Renal pelvis (tissue), 4 donors: ENCODE results near the gene DPY30. TPM values are rescaled to one million over a fixed set of nuclear protein-coding genes. Genes with fewer than 3 reads are reported as not detected.
"Not testable (repeated sequence)": the region's sequence is repeated elsewhere in the genome, so short reads cannot be mapped to it uniquely, and the experiment has no call there.

Experiments used
- DNase-seq: peaks from one replicate; pipeline ENCODE4 v3.0.0-alpha.2; 2013
- polyA plus RNA-seq, 3 donors: library from polyadenylated mRNA; unstranded; fragments of 120-200 nt; gene quantifications; one replicate each; pipeline ENCODE4 v1.2.1, GENCODE V29; 2013; ENCODE audit not compliant: insufficient read length in 3 of 3

DPY30 gene
- polyA plus RNA-seq, 3 donors, result 93.4 to 104 (median 99.4) TPM

DNA sequence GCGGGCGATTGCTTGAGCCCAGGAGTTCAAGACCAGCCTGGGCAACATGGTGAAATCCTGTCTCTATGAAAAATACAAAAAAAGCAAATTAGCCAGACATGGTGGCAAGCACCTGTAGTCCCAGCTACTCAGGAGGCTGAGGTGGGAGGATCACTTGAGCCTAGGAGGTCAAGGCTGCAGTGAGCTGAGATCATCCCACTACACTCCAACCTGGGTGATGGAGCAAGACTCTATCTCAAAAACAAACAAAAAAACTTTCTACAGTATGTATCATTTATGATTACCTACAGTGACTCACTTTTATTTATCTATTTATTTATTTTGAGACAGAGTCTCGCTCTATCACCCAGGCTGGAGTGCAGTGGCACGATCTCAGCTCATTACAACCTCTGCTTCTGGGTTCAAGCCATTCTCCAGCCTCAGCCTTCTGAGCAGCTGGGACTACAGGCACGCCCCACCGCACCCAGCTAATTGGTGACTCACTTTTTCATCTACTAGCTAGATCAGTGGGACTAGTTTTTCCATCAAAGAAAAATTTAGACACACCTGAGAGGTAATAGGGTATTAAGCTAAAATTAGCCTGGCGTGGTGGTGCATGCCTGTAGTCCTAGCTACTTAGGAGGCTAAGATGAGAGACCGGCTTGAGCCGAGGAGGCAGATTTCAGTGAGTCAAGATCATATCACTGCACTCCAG, 20.7 kb downstream of the DPY30 start:
- DNase-seq, result not testable (repeated sequence)

GRCh38 chr2:32012872-32013271, 26.7 kb downstream of the DPY30 start:
- DNase-seq, result no peak

- no peak for DNase-seq
These were observed 28.1 kb downstream of the DPY30 start for GRCh38 chr2:32011485-32011960.

DNA sequence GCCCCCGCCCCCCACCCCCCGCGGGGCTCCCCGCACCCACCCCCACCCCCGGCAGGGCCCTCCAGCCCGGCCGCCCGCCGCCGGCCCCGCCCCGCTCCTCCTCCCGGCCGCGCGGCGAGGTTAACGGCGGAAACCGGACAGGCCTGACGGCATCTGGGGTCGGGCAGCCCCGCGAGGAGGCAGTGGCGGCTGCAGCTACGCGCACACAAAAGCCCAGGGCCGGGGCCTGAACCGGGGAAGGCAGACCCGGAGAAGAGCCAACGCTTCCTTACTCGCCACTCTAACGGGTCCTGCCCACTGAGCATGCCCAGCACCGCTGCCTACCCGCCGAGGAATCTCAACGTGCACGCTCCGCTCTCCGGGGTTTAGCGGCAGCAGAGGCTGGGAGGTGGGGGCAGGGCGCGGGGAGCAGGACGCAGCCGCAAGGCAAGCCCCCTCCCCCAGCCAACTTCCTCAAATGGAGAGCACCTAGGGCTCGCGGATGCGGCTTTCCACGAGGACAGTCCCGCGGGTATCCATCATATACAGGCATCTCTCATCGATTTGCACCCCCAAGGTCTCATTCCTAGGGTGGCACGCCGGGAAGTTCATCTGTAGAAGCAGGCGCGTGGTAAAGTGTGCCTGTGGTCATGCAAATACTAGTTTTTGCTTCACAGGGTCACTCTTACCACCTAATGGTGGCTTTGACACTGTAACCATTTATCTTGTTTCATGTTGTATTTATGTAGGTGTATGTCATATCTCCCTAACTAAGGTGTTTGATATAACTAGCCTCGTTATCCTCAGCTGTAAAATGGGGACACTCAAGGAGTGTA, 28.7 kb downstream of the DPY30 start, which contains the start of gene MEMO1:
TSS of gene MEMO1 (minus strand) at position 339 of the 815 bp plus-strand sequence. CDS start 761 bp downstream, outside the sequence.
- DNase-seq, result peak; percentile 94

DNA sequence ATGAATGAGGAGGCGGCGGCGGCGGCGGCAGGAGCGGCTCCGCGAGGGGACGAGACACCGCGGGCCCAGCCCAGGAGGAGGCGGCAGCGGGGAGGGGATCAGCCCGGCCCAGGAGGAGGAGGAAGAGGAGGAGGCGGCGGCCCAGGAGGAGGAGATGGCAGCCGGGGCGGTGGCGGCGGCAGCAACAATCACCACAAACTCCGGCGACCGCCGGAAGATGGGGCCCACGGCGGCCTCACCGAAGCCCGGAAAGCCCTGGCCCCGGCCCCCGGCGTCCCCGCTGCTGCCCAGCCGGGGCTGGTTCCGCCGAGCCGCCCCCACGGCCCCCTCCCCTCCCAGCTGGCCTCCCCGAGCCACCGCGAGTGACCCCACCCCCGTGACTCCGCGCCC, 29.3 kb downstream of the DPY30 start:
- DNase-seq, result peak; percentile 21

DNA sequence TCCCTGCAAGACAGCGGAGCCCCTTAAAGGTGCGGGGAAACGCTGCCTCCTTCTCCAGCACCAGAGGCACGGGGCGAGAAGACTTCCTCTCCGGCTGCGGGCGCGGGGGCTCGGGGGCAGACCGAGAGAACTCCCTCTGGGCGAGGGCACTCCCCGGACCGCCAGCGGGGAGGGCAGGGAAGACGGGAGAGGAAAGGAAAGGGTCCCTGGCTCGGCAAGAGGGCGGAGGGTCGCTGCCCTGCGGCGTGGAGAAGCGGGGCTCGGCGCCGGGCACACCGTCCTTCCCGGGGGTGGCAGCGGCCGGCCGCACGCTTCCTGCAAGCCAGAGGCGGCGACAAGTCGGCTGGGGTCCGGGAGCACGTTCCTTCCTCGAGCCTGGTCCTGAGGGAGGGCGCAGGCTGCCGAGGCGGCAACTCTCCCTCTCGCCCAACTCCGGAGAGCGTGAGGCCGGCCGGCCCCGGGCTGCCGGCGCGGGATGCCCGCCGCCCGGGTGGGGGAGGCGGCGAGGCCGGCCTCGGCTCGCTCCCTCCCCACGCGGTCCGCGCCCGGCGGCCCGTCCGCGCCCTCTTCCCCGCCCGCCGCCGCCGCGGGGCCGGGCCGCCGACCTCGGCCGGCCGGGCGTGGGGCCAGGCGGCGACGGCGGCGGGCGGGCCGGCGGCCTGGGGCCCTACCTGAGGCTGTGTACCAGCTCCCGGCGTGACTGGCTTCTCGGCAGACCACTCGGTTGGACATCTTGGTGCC, 29.9 kb downstream of the DPY30 start:
- DNase-seq, result peak; percentile 15

GRCh38 chr2:32008805-32009515, 30.6 kb downstream of the DPY30 start:
- DNase-seq, result peak; percentile 10

DNA sequence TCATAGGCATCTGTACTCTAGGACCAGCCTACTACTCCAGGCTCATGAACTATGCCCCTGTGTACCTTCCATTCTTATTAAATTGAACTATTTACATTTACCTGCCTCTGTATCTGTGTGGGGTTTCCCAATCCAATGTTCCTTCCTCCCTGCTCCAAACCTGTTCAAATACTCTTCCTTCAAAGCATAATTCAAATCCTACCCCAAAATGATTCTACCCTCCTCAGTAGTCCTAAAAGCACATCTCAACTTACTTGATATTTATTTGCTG, 32.5 kb downstream of the DPY30 start:
- no peak for DNase-seq

- DNase-seq, result no peak
These were observed 34.1 kb downstream of the DPY30 start for GRCh38 chr2:32005371-32005976.

DNA sequence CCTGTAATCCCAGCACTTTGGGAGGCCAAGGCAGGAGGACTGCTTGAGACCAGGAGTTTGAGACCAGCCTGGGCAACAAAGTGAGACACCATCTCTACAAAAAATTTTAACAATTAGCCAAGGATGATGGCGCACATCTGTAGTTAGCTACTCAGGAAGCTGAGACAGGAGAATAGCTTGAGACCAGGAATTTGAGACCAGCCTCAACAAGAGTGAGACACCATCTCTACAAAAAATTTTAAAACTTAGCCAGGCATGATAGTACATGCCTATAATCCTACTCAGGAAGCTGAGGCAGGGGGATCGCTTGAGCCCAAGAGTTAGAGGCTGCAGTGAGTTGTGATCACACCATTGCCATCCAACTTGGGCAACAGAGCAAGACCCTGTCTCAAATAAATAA, 35.8 kb downstream of the DPY30 start:
- no peak for DNase-seq

DNA sequence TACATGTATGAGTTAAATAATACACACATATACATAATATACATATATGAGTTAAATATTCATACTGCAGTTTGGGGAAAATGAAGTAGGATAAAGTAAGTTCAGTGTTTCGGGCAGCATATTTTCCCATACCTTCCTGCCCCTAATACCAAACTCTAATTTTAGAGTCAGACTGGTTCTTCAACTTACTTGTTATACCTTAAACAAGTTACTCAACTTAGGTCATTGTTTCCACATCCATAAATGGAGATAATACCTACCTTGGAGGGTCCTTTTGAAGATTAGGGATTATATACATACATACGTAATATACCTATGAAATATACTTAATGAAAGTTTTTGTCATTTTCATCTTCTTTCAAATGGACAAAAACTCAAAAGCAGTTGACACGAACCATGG, 37.2 kb downstream of the DPY30 start:
- DNase-seq, result no peak

DNA sequence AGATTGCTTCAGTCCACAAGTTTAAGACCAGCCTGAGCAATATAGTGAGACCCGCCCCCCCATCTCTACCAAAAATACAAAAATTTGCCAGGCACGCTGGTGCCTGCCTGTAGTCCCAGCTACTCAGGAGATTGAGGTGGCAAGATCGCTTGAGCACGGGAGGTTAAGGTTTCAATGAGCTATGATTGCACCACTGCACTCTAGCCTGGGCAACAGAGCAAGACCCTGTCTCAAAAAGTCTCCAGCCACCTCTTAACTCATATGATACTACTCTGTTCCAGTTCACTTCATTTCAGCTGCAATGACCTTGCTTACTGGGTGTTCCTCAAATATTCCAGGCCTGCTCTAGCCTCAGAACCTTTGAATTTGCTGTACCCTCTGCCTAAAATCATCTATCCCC, 40.2 kb downstream of the DPY30 start:
- no peak for DNase-seq

DNA sequence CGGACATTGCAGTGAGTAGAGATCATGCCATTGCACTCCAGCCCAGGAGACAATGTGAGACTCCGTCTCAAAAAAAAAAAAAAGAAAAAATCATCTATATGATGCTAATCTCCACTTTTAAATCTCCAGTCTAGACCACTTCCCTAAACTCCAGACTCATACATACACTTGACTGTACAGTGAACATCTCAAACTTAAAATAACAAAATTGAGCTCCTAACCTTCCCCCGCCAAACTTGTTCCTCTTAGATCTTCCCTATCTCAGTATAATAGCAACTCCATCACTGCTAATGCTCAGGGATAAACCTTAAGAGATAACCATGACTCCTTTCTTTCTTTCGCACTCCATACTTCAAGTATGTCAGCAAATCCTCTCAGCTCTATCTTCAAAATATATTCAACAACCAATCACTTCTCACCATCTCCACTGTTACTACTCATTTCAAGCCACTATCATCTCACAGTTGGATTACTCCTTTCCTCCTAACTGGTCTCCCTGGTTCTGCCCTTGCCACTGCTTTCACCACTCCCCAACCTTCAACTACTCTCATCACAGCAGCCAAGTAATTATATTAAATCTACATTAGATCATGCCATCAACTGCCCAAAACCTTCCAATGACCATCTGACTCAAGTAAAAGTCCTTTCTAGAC, 40.7 kb downstream of the DPY30 start:
- DNase-seq, result no peak

- DNase-seq, result no peak
These were observed 42.0 kb downstream of the DPY30 start for GRCh38 chr2:31997653-31998052.

DNA sequence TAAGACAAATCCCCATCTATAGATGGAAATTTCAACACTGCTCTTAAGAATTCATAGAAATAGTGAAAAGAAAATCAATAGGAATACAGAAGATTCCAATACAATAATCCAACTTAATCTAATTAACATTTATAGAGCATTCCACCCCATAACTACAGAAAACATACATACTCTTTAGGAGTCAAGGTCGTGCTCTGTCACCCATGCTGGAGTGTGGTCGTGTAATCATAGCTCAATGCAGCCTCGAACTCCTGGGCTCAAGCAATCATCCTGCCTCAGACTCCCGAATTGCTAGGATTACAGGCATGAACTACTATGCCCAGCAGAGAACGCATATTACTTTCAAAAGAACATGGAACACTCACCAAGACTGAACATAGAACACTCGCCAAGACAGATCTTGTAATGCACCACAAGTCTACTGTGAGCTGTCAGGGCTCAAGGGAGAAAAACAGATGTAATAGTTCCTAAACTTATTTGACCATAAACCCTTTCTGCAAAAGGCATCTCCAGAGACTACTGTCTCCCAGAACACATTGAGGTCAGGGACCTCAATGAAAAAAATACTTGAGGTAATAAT, 42.9 kb downstream of the DPY30 start:
- DNase-seq, result no peak

GRCh38 chr2:31992934-31993333, 46.7 kb downstream of the DPY30 start:
- no peak for DNase-seq

DNA sequence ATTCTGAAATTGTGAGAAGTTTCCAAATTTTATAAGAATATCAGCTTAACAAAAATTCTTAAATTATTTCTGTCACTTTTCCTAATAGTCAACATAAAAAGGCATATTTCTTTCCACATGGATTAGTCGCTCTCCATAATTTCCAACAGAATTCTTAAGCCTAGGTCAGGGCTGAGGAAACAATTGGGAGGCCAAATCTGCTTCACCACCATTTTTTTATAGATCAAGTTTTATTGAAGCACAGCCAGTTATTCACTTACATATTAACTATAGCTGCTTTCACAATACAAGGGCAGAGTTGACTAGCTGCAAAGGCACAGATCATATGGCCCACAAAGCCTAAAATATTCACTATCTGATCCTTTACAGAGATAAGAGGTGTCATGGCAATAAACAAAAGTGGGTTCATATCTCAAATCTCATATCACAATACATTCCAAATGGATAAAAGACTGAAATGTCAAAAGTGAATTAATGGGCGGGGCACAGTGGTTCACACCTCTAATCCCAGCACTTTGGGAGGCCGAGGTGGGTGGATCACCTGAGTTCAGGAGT, 47.5 kb downstream of the DPY30 start:
- no peak for DNase-seq

DNA sequence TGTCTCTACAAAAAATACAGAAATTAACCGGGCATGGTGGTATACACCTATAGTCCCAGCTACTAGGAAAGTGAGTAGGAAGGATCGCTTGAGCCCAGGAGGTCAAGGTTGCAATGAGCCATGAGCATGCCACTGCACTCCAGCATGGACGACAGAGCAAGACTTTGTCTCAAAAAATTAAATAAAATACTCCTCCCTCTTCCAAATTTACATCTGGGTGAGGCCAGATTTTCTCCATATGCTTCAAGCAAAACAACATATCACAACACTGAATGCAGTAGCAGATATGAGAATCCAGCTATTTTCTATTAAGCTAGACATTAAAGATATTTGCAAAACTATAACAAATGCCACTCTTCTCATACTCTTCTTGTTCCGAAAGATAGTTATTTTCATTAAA, 49.7 kb downstream of the DPY30 start:
- no peak for DNase-seq

- DNase-seq, result no peak
These were observed 52.0 kb downstream of the DPY30 start for GRCh38 chr2:31987454-31988220.

DNA sequence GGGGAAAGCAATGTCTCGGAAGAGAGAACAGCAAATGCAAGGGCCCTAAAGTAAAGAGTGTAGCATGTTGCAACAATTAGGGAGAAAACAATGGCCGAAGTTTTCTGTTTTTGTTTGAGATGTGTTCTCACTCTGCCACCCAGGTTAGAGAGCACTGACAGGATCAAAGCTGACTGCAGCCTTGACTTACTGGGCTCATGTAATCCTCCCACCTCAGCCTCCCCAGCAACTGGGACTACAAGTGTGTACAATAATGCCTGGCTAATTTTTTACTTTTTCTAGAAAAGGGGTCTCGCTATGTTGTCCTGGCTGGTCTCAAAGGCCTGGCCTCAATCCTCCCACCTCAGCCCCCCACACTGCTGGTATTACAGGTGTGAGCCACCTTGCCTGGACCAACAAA, 52.7 kb downstream of the DPY30 start:
- DNase-seq, result no peak
